Right hindlimb (tissue), 1 donor: ENCODE data around the gene LBP.
"Not testable (repeated sequence)": the region's sequence is repeated elsewhere in the genome, so short reads cannot be mapped to it uniquely, and the experiment has no call there.

Experiments
- DNase-seq: peaks from one replicate; pipeline ENCODE4 v3.0.0-alpha.2; 2018

LBP gene

GRCh38 chr20:38350879-38351775, 4.8 kb downstream of the LBP start:
- no peak for DNase-seq

GRCh38 chr20:38353316-38353715, 7.0 kb downstream of the LBP start:
- DNase-seq, result no peak

- no peak for DNase-seq
Observed at GRCh38 chr20:38354227-38354626, 7.9 kb downstream of the LBP start.

- no peak for DNase-seq
Observed at GRCh38 chr20:38355161-38356012, 9.1 kb downstream of the LBP start.

GRCh38 chr20:38357653-38358207, 11.4 kb downstream of the LBP start:
- DNase-seq, result no peak

- no peak for DNase-seq
Observed at GRCh38 chr20:38358556-38358955, 12.3 kb downstream of the LBP start.

GRCh38 chr20:38363004-38363747, 16.9 kb downstream of the LBP start:
- no peak for DNase-seq

- DNase-seq, result no peak
Observed at GRCh38 chr20:38369389-38369788, 23.1 kb downstream of the LBP start.

GRCh38 chr20:38372806-38373205, 26.5 kb downstream of the LBP start:
- no peak for DNase-seq

- DNase-seq, result no peak
Observed at GRCh38 chr20:38373231-38373867, 27.1 kb downstream of the LBP start.

GRCh38 chr20:38373898-38374297, 27.6 kb downstream of the LBP start:
- no peak for DNase-seq

GRCh38 chr20:38377039-38377685, 30.9 kb downstream of the LBP start:
- DNase-seq, result no peak

- not testable (repeated sequence) for DNase-seq
Observed at GRCh38 chr20:38377838-38378237, 31.6 kb downstream of the LBP start.

GRCh38 chr20:38383147-38383546, 36.9 kb downstream of the LBP start:
- DNase-seq, result no peak

GRCh38 chr20:38386004-38386403, 39.7 kb downstream of the LBP start:
- DNase-seq, result no peak

- no peak for DNase-seq
Observed at GRCh38 chr20:38386851-38387250, 40.6 kb downstream of the LBP start.

GRCh38 chr20:38387953-38388352, 41.7 kb downstream of the LBP start:
- DNase-seq, result no peak

GRCh38 chr20:38392356-38392755, 46.1 kb downstream of the LBP start:
- no peak for DNase-seq

GRCh38 chr20:38393259-38393658, 47.0 kb downstream of the LBP start:
- no peak for DNase-seq

- DNase-seq, result no peak
Observed at GRCh38 chr20:38395165-38395564, 48.9 kb downstream of the LBP start.

- not testable (repeated sequence) for DNase-seq
Observed at GRCh38 chr20:38395751-38396395, 49.6 kb downstream of the LBP start.
